Measurements from ENCODE around the gene MS4A18. TPM values are rescaled to one million over a fixed set of nuclear protein-coding genes. Genes with fewer than 3 reads are reported as not detected.

MS4A18 gene
- total and polyA plus RNA-seq, 10 of the 15 experiments (the other 5 are each of a cell fraction or from before 2014, with no cell fraction given) = not detected

- TF ChIP-seq CTCF (IDR thresholded peaks at IDR 0.05 in 2 of 3, conservative IDR thresholded peaks at IDR 0.05 in 1 of 3; ENCODE audit: control insufficient read depth in 2 of 3, extremely low read depth in 1 of 3, insufficient read depth in 1 of 3, low read depth in 3 of 3, low read length in 3 of 3) = no peak
- TF ChIP-seq MTA2 (IDR thresholded peaks at IDR 0.05; ENCODE audit: low read depth) = no peak
- TF ChIP-seq EP300 (IDR thresholded peaks at IDR 0.05; ENCODE audit: borderline replicate concordance in 1 of 2, control insufficient read depth in 1 of 2, low read depth in 2 of 2, low read length in 2 of 2) = no peak
Observed at GRCh38 chr11:60706931-60707330, 17.6 kb upstream of the MS4A18 start (continued).

- Histone ChIP-seq H3K9me3 (replicated peaks; ENCODE audit: control insufficient read depth, insufficient read depth, low read length) (no peaks in the 10 kb centered on the region), H3K27ac (ENCODE audit: control insufficient read depth, insufficient read depth) (no peak overlapping the region), H3K4me2 (ENCODE audit: control insufficient read depth, insufficient read depth) (no peak overlapping the region), H3K9ac (ENCODE audit: control insufficient read depth, insufficient read depth, low read length) (no peak overlapping the region), H3K27me3 (replicated peaks in 1 of 2; ENCODE audit: control insufficient read depth in 2 of 2, insufficient read depth in 2 of 2, low read length in 1 of 2) (no peaks in the 10 kb centered on the region), H3K36me3 (ENCODE audit: control insufficient read depth in 2 of 2, insufficient read depth in 2 of 2, low read length in 1 of 2) (no peaks in the 10 kb centered on the region), H4K20me1 (ENCODE audit: control insufficient read depth, insufficient read depth) (no peaks in the 10 kb centered on the region), H2AFZ (ENCODE audit: control insufficient read depth, low read depth, low read length) (no peak overlapping the region), H3K4me3 (no peak overlapping the region), H3K4me1 (ENCODE audit: control insufficient read depth, insufficient read depth, low read length) (no peaks in the 10 kb centered on the region), H3K79me2 (ENCODE audit: control insufficient read depth, insufficient read depth, low read length) (no peaks in the 10 kb centered on the region)
- in situ Hi-C loops (cut with MboI) (no loop called here), intact Hi-C loops (cut with micrococcal nuclease; ENCODE audit: unreplicated experiment) (no loop called here)
- SMC1A ChIA-PET (ENCODE audit: uncharacterized antibody, unreplicated experiment) = interaction anchor here (5.5 kb wide), 1 partner anchor 53 kb away, joined by 20 read pairs; no protein-coding TSS in a partner anchor
- RAD21 ChIA-PET (ENCODE audit: unreplicated experiment) = interaction anchor here (0.9 kb wide), 1 partner anchor 53 kb away, joined by 3 read pairs; no protein-coding TSS in a partner anchor
- POLR2A ChIA-PET = no interaction called here
- DNase-seq (ENCODE audit: low read depth, low spot score) (no peak), ATAC-seq (no peak), FAIRE-seq (no peak)
- CTCF ChIA-PET = no interaction called here
- 36% methylated on average over 4 of the region's 4 CpGs for WGBS (ENCODE audit: insufficient coverage, insufficient replicate concordance, low lambda C conversion rate, missing lambda C conversion rate)
- TF ChIP-seq TCF3 (IDR thresholded peaks at IDR 0.05; ENCODE audit: borderline replicate concordance, insufficient read depth, low read depth, low read length) (no peak), RAD21 (IDR thresholded peaks at IDR 0.05; ENCODE audit: insufficient read depth, low read depth, low read length) (no peak), ZNF217 (IDR thresholded peaks at IDR 0.05) (no peak), TAF1 (IDR thresholded peaks at IDR 0.05; ENCODE audit: borderline replicate concordance, low read depth, low read length) (no peak), NR2F1 (conservative IDR thresholded peaks at IDR 0.05) (no peak), JUND (IDR thresholded peaks at IDR 0.05; ENCODE audit: low read depth, low read length) (no peak)
- BruUV-seq (replicated peaks) = no TSS peak
Observed at GRCh38 chr11:60710482-60710881, 14.0 kb upstream of the MS4A18 start.
